K562 (cell line): ENCODE measurements around the gene LPIN3.

Experiments
- ARNT ChIP-seq, 2 experiments: fragments of 450-650 bp; IDR thresholded peaks; 2 replicates each; pipeline ENCODE4 v1.6.1; 2016; ENCODE audit warnings: mild to moderate bottlenecking in 1 of 2
- BDP1 ChIP-seq: IDR thresholded peaks from 3 replicates; pipeline ENCODE4 v1.6.1; 2011; ENCODE audit not compliant: insufficient read length, insufficient read depth
- CBX2 ChIP-seq: fragments of 200-600 bp; sonication (generic); IDR thresholded peaks from one replicate; pipeline ENCODE4 v1.6.1; 2012; ENCODE audit warnings: mild to moderate bottlenecking, low read length, inconsistent platforms; ENCODE audit not compliant: insufficient read depth, poor library complexity, severe bottlenecking
- CREB1 ChIP-seq, 2 experiments: sonication (generic) in 1 of 2; formaldehyde crosslinking in 1 of 2; IDR thresholded peaks; 2 replicates each; pipeline versions ENCODE4 v1.6.1 to v1.8.0; 2012 to 2022; ENCODE audit warnings: inconsistent platforms in 1 of 2, mild to moderate bottlenecking in 1 of 2, missing genetic modification reagents in 1 of 2, moderate library complexity in 1 of 2
- CTCF ChIP-seq, 3 experiments: IDR thresholded peaks in 2 of 3; conservative IDR thresholded peaks in 1 of 3; 2 replicates each; pipeline ENCODE4 v1.5.1; 2011 to 2012; ENCODE audit warnings: low read length in 3 of 3, mild to moderate bottlenecking in 3 of 3, control low read depth in 2 of 3, improper control_type of control experiment in 1 of 3, inconsistent platforms in 1 of 3, low read depth in 1 of 3, mixed read lengths in 1 of 3, moderate library complexity in 1 of 3; ENCODE audit not compliant: insufficient read depth in 2 of 3
- EP300 ChIP-seq: IDR thresholded peaks from 2 replicates; pipeline ENCODE4 v1.6.1; 2012; ENCODE audit warnings: low read length, improper control_type of control experiment
- FOS ChIP-seq: IDR thresholded peaks from 3 replicates; pipeline ENCODE4 v1.6.1; 2011; ENCODE audit not compliant: insufficient read length; ENCODE audit errors: extremely low read depth
- FOXP4 ChIP-seq: sonication (generic); formaldehyde crosslinking; IDR thresholded peaks from 2 replicates; pipeline ENCODE4 v1.8.0; 2022; ENCODE audit warnings: mild to moderate bottlenecking, missing genetic modification reagents, borderline replicate concordance
- POLR2A ChIP-seq: fragments of 450-650 bp; conservative IDR thresholded peaks from 2 replicates; pipeline ENCODE4 v1.6.1; 2016
- POLR2G ChIP-seq: fragments of 200-400 bp; formaldehyde crosslinking; IDR thresholded peaks from 2 replicates; pipeline ENCODE4 v1.6.1; 2017; ENCODE audit warnings: low read depth, mild to moderate bottlenecking, antibody characterized with exemption, low read length, moderate library complexity
- PRDM10 ChIP-seq: fragments of 450-650 bp; IDR thresholded peaks from 2 replicates; pipeline ENCODE4 v1.6.1; 2018; ENCODE audit not compliant: partially characterized antibody
- ZNF431 ChIP-seq: sonication (generic); formaldehyde crosslinking; IDR thresholded peaks from 2 replicates; pipeline ENCODE4 v1.8.0; 2022; ENCODE audit warnings: mild to moderate bottlenecking, missing genetic modification reagents
- ZNF76 ChIP-seq: fragments of 250-450 bp; sonication (Bioruptor Pico); IDR thresholded peaks from 2 replicates; pipeline ENCODE4 v1.4.0; 2020; ENCODE audit warnings: mild to moderate bottlenecking, moderate library complexity, borderline replicate concordance
- ZNF785 ChIP-seq: fragments of 250-450 bp; sonication (Bioruptor Pico); IDR thresholded peaks from 2 replicates; pipeline ENCODE4 v1.4.0; 2020; ENCODE audit warnings: mild to moderate bottlenecking

- TF ChIP-seq CREB1 (IDR thresholded peaks at IDR 0.05) (no peak), CREB1 (CRISPR knock-in tag; IDR thresholded peaks at IDR 0.05) (no peak), BDP1 (no peak), EP300 (no peak), ZNF431 (CRISPR knock-in tag) (no peak), PRDM10 (no peak), CBX2 (no peak), FOXP4 (CRISPR knock-in tag) (no peak), ZNF785 (CRISPR knock-in tag) (no peak), POLR2A (no peak), ARNT (IDR thresholded peaks at IDR 0.05) (no peak), FOS (no peak), POLR2G (no peak), ZNF76 (CRISPR knock-in tag) (no peak), CTCF (IDR thresholded peaks at IDR 0.05 in 2 of 3, conservative IDR thresholded peaks at IDR 0.05 in 1 of 3; ENCODE audit: insufficient read depth in 2 of 3, low read depth in 1 of 3, low read length in 3 of 3) (no peak)
These were observed 51.7 kb downstream of the LPIN3 start for GRCh38 chr20:41392295-41392694.
